Measurements from ENCODE around the gene ANO3.

GRCh38 chr11:26696330-26696729 lies 364.4 kb downstream of the ANO3 start:
- no peak for TF ChIP-seq CTCF (IDR thresholded peaks at IDR 0.05)
- TF ChIP-seq POLR2A (IDR thresholded peaks at IDR 0.05) = no peak
